ENCODE data around the gene SLFN11.

GRCh38 chr17:35374766-35375344 lies 1.4 kb upstream of the SLFN11 start:
- no peak for TF ChIP-seq CTCF (conservative IDR thresholded peaks at IDR 0.05 in 1 of 2, IDR thresholded peaks at IDR 0.05 in 1 of 2; ENCODE audit: low read depth in 1 of 2, low read length in 2 of 2)
- TF ChIP-seq EZH2 (IDR thresholded peaks at IDR 0.05; ENCODE audit: low read length, missing control alignments) = no peak
